Stimulated activated naive CD4-positive, alpha-beta T cell treated with Interleukin-2 at 50 U/mL for 16 hours (primary cell): ENCODE measurements around the gene CANT1.
"Not testable (repeated sequence)": the region's sequence is repeated elsewhere in the genome, so short reads cannot be mapped to it uniquely, and the experiment has no call there.

Experiments
- DNase-seq: peaks from one replicate; lab custom pipeline; 2025; lab: John Stamatoyannopoulos, UW

Gene CANT1

GRCh38 chr17:79043191-79043930, 33.8 kb upstream of the CANT1 start:
- no peak for DNase-seq

- peak; percentile 45 for DNase-seq
Observed at GRCh38 chr17:79042421-79043190, 33.0 kb upstream of the CANT1 start.

DNA sequence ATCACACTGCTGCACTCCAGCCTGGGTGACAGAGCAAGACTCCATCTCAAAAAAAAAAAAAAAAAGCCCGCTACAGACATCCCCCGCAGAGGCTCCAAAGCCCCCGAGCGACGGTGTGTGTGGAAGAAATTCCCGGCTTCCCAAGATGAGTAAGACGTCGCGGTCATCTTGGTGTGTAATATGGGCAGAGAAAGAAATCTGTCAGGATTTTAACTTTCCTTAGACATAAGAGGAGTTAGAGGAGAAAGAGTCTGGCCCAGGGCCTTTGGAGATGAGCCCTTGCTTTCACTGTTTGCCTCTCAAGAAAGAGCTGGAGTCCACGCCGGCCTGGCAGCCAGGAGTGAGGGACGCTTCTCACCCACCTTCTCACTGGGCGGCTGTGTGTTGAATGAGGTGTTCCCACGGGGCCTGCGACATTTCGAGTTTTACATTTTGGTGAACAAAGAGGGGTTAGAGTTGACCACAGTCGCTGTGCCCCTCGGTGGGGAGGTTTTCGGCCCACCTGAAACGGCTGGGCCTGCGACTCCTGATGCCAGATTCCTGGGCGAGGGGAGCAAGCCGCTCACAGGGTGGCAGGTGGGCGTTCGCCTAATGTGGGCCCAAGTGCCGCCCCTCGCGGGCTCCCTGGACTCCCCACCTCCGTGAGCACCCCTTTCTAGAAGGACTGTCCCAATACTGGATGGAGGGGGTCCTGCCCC, 32.3 kb upstream of the CANT1 start:
- no peak for DNase-seq

DNA sequence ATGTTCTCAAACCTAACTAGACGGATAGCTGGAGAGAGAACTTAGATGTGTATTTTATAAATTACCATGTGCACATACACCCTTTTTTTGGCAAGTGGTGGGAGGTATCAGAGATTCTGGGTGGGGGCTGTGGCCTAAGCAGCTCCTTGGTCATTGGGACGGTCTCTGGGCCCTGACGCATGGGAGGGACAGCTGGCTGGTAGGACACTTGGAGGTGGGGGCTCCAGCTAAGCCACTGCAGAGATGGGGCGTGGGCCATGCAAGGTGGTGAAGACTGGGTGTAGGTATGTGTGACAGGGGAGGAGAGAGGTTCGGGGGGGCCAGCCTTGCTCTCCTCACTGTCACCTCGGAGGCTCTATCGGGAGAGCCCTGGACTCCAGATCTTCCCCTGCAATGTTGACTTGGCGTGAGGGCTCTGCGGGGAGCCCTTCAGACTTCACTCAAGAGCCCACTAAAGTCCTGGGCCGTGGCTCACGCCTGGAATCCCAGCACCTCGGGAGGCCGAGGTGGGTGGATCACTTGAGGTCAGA, 31.5 kb upstream of the CANT1 start:
- DNase-seq = no peak

DNA sequence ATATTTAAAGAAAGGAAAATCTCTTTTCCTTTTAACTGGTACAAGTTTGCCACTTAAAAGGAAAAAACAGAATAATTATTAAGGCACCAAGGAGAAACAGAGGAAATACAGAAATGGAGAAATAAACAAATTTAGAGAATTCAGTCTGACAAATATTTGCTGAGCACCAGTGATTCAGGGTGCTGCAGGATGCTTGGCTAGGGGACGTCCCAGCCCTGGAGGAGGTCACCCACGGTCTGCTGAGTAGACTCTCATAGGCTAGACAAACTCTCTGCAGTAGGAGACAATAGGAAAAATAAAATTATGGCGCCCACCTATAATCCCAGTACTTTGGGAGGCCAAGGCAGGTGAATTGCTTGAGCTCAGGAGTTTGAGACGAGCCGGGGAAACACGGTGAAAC, 30.3 kb upstream of the CANT1 start:
- DNase-seq = no peak

- no peak for DNase-seq
Observed at GRCh38 chr17:79039171-79039570, 29.6 kb upstream of the CANT1 start.

DNA sequence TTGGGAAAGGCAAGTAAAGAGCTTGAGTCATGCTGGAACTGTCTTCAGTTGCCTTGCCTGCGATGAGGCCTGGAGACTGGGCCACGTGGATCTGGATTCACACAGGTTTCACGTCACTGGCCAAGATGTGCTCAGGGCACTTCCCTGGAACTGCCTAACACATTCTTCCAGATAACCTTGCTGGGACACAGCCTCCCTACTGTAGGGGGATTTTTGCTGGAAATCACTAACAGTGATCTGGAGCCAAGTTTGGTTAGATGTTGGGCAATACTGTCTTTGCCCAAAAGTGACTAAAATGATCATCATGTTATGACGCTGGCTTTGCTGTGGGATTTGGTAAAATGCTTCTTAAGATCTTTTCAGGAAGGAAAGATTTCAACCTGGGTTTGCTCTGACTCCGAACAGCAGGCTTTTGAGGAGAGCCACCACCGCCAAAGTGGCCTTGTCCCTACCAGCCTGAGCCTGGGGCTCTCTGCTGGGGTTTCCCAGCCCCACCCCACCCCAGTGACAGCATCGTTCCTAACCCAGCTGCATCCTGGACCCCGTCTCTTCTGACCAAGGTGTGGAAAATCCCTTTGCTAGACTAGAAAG, 29.1 kb upstream of the CANT1 start:
- no peak for DNase-seq

DNA sequence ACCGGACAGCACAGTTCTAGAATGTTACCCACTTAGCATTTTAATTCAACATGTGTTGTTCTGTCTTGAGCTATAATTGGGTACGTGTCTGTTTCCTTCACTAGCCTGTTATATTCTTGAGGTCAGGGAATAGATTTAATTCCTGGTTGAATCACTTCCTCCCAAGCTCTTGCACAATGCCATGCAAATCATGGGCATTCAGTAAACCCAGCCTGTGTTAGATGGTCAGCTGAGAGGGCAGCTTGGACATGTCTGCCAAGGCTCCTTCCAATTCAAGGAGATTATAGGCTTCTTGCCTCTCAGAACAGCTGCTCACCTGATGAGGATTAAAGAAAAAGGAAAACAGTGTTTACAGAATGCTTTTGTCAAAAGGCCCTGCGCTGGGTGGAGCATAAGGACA, 27.0 kb upstream of the CANT1 start:
- DNase-seq = no peak

- DNase-seq = no peak
Observed at GRCh38 chr17:79036181-79036580, 26.6 kb upstream of the CANT1 start.

DNA sequence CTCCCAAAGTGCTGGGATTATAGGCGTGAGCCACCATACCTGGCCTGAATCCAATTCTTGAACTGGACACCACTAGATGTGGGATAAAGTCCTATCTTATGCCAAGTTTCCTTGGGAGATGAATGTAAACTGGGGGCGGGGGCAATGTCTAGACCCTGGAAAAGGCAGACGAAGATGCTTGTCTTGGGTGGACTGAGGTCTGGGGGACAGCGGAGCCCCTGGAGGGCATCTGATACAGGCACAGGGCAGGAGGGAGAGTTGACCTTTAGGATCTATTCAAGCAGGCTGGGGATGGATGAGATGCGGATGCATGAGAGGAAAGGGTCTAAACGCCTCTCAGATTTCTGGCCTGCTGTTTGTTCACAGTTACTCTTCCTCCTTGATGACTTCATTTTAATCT, 26.1 kb upstream of the CANT1 start:
- no peak for DNase-seq

- DNase-seq = no peak
Observed at GRCh38 chr17:79034931-79035485, 25.4 kb upstream of the CANT1 start.

DNA sequence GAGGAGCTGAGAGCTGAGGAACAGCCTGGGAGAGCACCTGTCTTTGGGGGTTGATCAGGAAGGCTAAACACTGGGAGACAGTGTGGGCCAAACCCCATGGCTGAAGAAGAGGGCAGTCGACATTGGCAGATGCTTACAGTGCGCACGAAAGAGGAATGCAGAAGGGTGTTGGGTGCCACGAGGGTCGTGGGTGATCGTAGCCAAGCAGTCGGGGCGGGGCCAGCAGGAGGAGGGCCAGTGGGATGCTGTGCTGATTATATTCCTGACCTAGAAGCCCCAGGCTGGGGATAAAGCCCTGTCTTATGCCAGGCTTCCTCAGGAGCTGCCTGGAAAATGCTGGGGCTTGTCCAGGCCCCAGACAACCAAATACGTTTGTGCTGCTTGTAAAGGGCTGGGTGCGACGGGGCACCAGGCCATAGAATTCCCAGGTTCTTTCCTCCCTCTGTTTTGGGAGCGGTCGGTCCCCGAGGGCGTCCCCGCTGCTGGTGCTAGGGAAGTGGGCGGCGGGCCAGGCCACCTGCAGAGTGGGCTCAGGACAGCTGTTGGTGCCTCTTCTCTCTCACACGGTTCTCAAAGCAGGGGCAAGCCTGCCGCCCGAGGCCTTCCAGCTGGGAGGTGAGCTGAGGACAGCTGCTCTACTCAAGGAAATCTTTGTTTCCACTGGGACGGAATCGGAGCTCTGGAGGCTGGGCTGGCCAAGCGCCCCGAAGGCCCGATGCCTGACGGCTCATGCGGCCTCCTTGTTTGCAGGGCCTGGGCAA, 24.4 kb upstream of the CANT1 start:
- no peak for DNase-seq

GRCh38 chr17:79033046-79033616, 23.6 kb upstream of the CANT1 start:
- DNase-seq = no peak

DNA sequence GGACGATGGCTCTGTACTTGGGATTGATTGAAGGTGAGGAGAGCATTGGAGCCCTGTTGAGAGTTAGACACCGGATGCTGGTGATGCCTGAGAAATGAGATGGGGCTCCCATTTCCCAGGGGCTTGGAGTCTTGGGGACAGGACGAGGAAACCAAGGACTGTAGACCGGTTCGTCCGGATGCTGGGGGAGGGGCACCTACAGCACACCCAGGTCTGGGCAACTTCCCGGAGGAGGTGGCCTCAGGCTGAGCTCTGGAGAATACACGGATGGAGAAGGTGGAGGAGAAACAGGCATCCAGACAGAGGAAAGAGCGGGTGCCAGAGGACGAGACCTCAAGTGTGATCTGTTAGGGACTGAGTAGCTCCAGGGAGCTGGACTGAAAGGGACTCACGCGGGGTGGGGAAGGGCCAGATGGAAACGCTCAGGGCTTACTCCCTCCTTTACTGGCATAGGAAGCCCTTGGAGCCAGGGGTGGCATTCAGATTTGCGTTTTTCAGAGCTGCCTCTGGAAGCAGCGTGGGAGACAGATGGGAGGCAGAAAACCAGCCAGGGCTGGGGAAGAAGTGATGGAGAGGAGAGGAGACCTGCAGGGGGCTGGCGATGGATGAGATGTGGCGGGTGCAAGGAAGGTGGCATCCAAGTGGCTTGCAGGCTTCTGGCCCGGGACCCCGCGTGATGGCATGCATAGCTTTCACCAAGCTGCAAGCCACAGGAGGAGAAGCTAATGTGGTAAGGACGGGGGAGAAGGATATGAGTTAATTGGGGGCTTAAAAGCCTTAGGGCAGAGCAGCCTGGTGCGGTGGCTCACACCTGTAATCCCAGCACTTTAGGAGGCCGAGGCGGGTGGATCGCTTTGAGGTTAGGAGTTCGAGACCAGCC, 22.7 kb upstream of the CANT1 start:
- DNase-seq = no peak

- DNase-seq = not testable (repeated sequence)
Observed at GRCh38 chr17:79030636-79031035, 21.1 kb upstream of the CANT1 start.

DNA sequence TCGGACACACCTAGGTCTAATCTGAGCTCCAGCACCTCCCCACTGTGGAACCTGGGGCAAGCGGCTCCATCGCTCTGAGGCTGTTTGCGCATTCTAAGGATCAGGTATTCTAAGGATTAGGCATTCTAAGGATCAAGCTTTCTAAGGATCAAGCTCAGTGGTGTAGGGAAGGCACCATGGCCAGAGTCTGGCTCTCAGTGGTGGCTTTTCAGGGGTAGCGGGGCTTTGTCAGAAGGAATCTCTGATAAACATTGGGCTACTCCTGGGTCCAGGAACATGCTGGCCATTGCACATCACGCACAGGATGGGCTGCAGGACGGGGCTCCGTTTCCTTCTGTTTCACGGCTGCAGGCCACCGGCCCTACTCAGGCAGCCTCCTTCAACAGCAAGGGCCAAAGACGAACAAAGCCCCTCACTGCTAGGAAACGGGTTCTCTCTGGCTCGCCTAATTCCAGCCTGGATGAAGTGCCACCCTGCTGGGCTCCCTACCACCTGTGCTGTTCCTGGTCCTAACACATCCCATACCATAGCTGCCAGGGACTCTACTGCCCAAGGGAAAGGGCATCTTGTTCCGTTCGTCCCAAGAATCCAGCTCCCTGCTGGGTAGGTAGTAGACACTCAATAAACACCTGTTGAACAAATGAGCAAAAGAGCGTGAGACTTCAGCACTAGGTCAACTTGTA, 19.9 kb upstream of the CANT1 start:
- no peak for DNase-seq

DNA sequence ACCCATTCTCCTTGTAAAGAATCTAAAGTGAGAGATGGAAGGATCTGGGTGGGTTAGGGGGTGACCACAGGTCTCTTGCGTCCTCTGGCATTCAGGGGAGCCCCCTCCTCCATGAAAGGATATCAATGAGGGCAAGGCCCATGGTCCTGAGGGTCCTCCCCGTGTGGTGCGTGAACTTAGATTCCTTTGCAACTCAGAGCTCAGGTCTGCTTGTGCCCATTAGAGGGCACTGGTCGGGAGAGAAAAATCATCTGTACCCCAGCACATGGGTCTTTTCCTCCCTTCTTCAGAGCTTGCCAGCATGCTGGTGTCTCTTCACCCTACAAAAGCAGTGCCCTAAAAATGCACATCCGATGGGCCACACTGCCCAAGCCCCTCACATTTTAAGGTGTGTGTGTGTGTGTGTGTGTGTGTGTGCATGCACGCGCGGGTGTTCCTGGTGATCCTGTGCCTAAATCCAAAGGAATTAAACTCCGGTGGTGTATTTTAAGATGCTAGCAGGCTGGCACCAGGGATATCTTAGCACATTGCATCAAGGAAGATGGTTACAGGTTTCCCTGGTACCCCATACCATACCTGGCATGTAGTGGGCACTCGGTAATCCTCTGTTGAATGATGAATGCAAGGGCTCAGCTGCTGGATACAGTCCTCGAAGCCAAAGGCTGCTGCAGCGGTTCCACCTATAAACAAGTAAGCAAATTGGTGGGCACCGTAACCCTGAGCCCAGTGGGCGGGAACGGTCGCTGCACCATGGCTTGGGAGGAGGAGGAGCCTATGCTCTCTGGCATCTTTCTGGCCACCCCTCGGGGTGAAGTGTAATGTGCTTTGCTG, 19.1 kb upstream of the CANT1 start:
- DNase-seq = no peak

GRCh38 chr17:79027925-79028491, 18.4 kb upstream of the CANT1 start:
- no peak for DNase-seq
